ENCODE data around the gene VWF. TPM values are rescaled to one million over a fixed set of nuclear protein-coding genes. Genes with fewer than 3 reads are reported as not detected.

Gene VWF
- total RNA-seq, 1 experiment from 2014 or later = 0.48 TPM

GRCh38 chr12:5997260-5997659, 127.2 kb downstream of the VWF start:
- POLR2A ChIA-PET (ENCODE audit: unreplicated experiment) = interaction anchor here (0.6 kb wide), 1 partner anchor 195 kb away, joined by 3 read pairs; no protein-coding TSS in a partner anchor

GRCh38 chr12:5996459-5996858, 128.0 kb downstream of the VWF start:
- H3K4me1 ChIP-seq (replicated peaks; ENCODE audit: insufficient read depth) = no peaks in the 10 kb centered on the region
- no peaks in the 10 kb centered on the region for H3K9me3 ChIP-seq (ENCODE audit: insufficient read depth, low read depth)
- H3K4me3 ChIP-seq = no peak overlapping the region
- no peaks in the 10 kb centered on the region for H3K36me3 ChIP-seq (ENCODE audit: low read depth)
- H3F3A ChIP-seq (ENCODE audit: insufficient read depth, low read depth) = no peaks in the 10 kb centered on the region
- H3K4me2 ChIP-seq = no peak overlapping the region
- intact Hi-C loops (cut with micrococcal nuclease; ENCODE audit: unreplicated experiment) = no loop called here
- TF ChIP-seq EZH2 (IDR thresholded peaks at IDR 0.05; ENCODE audit: low read depth) (no peak), CTCF (conservative IDR thresholded peaks at IDR 0.05) (no peak)
- H3K9me2 ChIP-seq (ENCODE audit: insufficient read depth) = 0 out of 2 replicates have a peak, but pooled peaks cover 5% of the 10 kb centered on the region
- no peak for DNase-seq
- no TSS peak for BruUV-seq (replicated peaks)
- H3K79me2 ChIP-seq (ENCODE audit: low read depth) = no peaks in the 10 kb centered on the region
- H3K27ac ChIP-seq = no peak overlapping the region
- H3K27me3 ChIP-seq (ENCODE audit: insufficient read depth, low read depth) = peaks cover 30% of the 10 kb centered on the region
- no peak overlapping the region for H2AFZ ChIP-seq
- no peaks in the 10 kb centered on the region for H4K20me1 ChIP-seq (ENCODE audit: insufficient read depth)
- ChIA-PET POLR2A (ENCODE audit: unreplicated experiment) (interaction anchor here (0.6 kb wide), 1 partner anchor 536 kb away, joined by 3 read pairs; no protein-coding TSS in a partner anchor), CTCF (interaction anchor here (0.6 to 0.7 kb wide), 2 partner anchors 298 to 486 kb away, joined by 4 to 23 read pairs; no protein-coding TSS in a partner anchor)

More at GRCh38 chr12:5997260-5997659, 127.2 kb downstream of the VWF start:
- Histone ChIP-seq H3K79me2 (ENCODE audit: low read depth) (no peaks in the 10 kb centered on the region), H3K9me3 (ENCODE audit: insufficient read depth, low read depth) (no peaks in the 10 kb centered on the region), H3K4me1 (replicated peaks; ENCODE audit: insufficient read depth) (no peaks in the 10 kb centered on the region), H3K27me3 (ENCODE audit: insufficient read depth, low read depth) (peaks cover 30% of the 10 kb centered on the region), H3K36me3 (ENCODE audit: low read depth) (no peaks in the 10 kb centered on the region), H4K20me1 (ENCODE audit: insufficient read depth) (no peaks in the 10 kb centered on the region), H3K9me2 (ENCODE audit: insufficient read depth) (0 out of 2 replicates have a peak, but pooled peaks cover 5% of the 10 kb centered on the region), H3F3A (ENCODE audit: insufficient read depth, low read depth) (no peaks in the 10 kb centered on the region), H2AFZ (no peak overlapping the region), H3K27ac (no peak overlapping the region), H3K4me3 (no peak overlapping the region), H3K4me2 (no peak overlapping the region)
- intact Hi-C loops (cut with micrococcal nuclease; ENCODE audit: unreplicated experiment) = no loop called here
- no peak for TF ChIP-seq EZH2 (IDR thresholded peaks at IDR 0.05; ENCODE audit: low read depth)
- no peak for TF ChIP-seq CTCF (conservative IDR thresholded peaks at IDR 0.05)
- CTCF ChIA-PET = no interaction called here
- no peak for DNase-seq
- BruUV-seq (replicated peaks) = no TSS peak

DNA sequence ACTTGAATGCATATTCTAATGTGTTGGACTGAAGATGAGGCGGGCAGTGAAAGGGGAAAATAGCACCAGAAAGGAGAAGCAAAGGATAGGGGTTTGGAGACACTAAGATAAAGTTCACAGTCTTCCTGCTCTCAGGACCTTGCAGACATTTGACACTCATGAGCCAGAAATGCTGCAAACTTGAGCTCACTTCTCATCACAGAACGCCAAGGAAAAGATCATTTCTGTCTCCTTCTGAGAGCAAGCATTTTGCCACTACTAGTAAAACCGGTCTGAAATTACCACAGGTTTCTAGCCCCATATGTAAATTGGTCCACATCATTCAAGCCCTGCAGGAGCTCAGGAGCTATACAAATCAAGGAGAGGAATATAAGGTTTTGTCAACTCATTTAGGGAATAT, 134.8 kb downstream of the VWF start:
- CTCF ChIA-PET = interaction anchor here (0.6 to 2.9 kb wide), 5 partner anchors 49 to 583 kb away, joined by 4 to 82 read pairs (median 5); partner anchors contain the start of gene TAPBPL
- Histone ChIP-seq H3K4me2 (no peak overlapping the region), H3K36me3 (ENCODE audit: low read depth) (no peaks in the 10 kb centered on the region), H3K27me3 (ENCODE audit: insufficient read depth, low read depth) (peaks cover 35% of the 10 kb centered on the region), H3K9me3 (ENCODE audit: insufficient read depth, low read depth) (no peaks in the 10 kb centered on the region), H4K20me1 (ENCODE audit: insufficient read depth) (no peaks in the 10 kb centered on the region), H3K4me1 (replicated peaks; ENCODE audit: insufficient read depth) (no peaks in the 10 kb centered on the region), H3F3A (ENCODE audit: insufficient read depth, low read depth) (no peaks in the 10 kb centered on the region), H3K4me3 (no peak overlapping the region), H3K79me2 (ENCODE audit: low read depth) (no peaks in the 10 kb centered on the region), H3K27ac (no peak overlapping the region), H2AFZ (no peak overlapping the region), H3K9me2 (ENCODE audit: insufficient read depth) (no peaks in the 10 kb centered on the region)
- no peak for DNase-seq
- no peak for TF ChIP-seq EZH2 (IDR thresholded peaks at IDR 0.05; ENCODE audit: low read depth)
- no peak for TF ChIP-seq CTCF (conservative IDR thresholded peaks at IDR 0.05)
- POLR2A ChIA-PET (ENCODE audit: unreplicated experiment) = interaction anchor here (0.7 kb wide), 1 partner anchor 48 kb away, joined by 3 read pairs; no protein-coding TSS in a partner anchor
- BruUV-seq (replicated peaks) = no TSS peak
- intact Hi-C loops (cut with micrococcal nuclease; ENCODE audit: unreplicated experiment) = loop anchor here (2.0 to 10.0 kb wide), 4 partner anchors 475 to 705 kb away; partner anchors contain the start of genes GAPDH and NOP2

Data from PC-9 (cell line).